T-helper 1 cell treated with Interleukin-12 subunit alpha and Interleukin-12 subunit beta and Interleukin-4 antibody, amounts not matched to agents 30 μg/mL and 1 μg/mL, for 36 hours (primary cell): Measurements from ENCODE around the gene DEPP1.
A peak's percentile ranks its signal among the peaks of the same experiment; 100 is the strongest.

ENCODE experiments used
- H3K27ac Mint-ChIP-seq: one replicate; pipeline ENCODE4 v1.8.0; 2021; ENCODE audit warnings: mild to moderate bottlenecking, mixed read lengths
- H3K27me3 Mint-ChIP-seq: one replicate; pipeline ENCODE4 v1.8.0; 2021; ENCODE audit warnings: low read depth, mixed read lengths
- H3K36me3 Mint-ChIP-seq: one replicate; pipeline ENCODE4 v1.8.0; 2021; ENCODE audit warnings: low read depth, mixed read lengths
- H3K4me1 Mint-ChIP-seq: one replicate; pipeline ENCODE4 v1.8.0; 2021; ENCODE audit warnings: low read depth, mixed read lengths
- H3K4me3 Mint-ChIP-seq: one replicate; pipeline ENCODE4 v1.8.0; 2021; ENCODE audit warnings: mild to moderate bottlenecking, moderate library complexity, mixed read lengths
- H3K9me3 Mint-ChIP-seq: one replicate; pipeline ENCODE4 v1.8.0; 2021; ENCODE audit warnings: mixed read lengths

DEPP1 gene

GRCh38 chr10:44968500-44969400 lies 9.9 kb downstream of the DEPP1 start:
- Mint-ChIP-seq H3K4me3 (peak overlapping the region; percentile 37), H3K4me1 (peaks cover 43% of the 10 kb centered on the region), H3K27ac (peak overlapping the region; percentile 50), H3K36me3 (peaks cover 2% of the 10 kb centered on the region), H3K27me3 (no peaks in the 10 kb centered on the region), H3K9me3 (no peaks in the 10 kb centered on the region)

DNA sequence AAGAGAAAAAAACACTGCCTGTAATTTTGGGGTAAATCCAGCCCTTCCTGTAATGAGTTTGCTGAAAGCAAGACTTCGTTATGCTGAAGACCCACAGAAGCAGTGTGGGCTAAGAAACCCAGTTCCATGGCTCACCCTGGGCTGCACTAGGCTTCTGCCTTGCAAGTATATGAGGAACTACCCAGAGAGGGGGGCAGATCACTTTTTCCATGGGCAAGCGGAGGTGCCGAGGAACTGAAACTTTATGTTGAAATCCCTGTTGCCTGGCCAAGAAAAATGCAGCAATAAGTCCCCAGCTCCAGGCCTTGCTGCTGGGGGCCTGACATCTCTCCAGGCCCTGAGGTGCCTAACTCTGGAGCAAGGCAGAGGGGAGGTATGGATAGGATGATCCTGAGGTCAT lies 10.5 kb downstream of the DEPP1 start:
- Mint-ChIP-seq H3K4me1 (peaks cover 37% of the 10 kb centered on the region), H3K4me3 (peak overlapping the region; percentile 56), H3K9me3 (no peaks in the 10 kb centered on the region), H3K27ac (peak overlapping the region; percentile 84), H3K36me3 (peaks cover 2% of the 10 kb centered on the region), H3K27me3 (no peaks in the 10 kb centered on the region)

GRCh38 chr10:44967616-44968015 lies 11.0 kb downstream of the DEPP1 start:
- no peaks in the 10 kb centered on the region for H3K27me3 Mint-ChIP-seq
- H3K4me1 Mint-ChIP-seq: peaks cover 36% of the 10 kb centered on the region
- H3K9me3 Mint-ChIP-seq: no peaks in the 10 kb centered on the region
- peaks cover 2% of the 10 kb centered on the region for H3K36me3 Mint-ChIP-seq
- H3K4me3 Mint-ChIP-seq: peak overlapping the region; percentile 56
- peak overlapping the region; percentile 84 for H3K27ac Mint-ChIP-seq

DNA sequence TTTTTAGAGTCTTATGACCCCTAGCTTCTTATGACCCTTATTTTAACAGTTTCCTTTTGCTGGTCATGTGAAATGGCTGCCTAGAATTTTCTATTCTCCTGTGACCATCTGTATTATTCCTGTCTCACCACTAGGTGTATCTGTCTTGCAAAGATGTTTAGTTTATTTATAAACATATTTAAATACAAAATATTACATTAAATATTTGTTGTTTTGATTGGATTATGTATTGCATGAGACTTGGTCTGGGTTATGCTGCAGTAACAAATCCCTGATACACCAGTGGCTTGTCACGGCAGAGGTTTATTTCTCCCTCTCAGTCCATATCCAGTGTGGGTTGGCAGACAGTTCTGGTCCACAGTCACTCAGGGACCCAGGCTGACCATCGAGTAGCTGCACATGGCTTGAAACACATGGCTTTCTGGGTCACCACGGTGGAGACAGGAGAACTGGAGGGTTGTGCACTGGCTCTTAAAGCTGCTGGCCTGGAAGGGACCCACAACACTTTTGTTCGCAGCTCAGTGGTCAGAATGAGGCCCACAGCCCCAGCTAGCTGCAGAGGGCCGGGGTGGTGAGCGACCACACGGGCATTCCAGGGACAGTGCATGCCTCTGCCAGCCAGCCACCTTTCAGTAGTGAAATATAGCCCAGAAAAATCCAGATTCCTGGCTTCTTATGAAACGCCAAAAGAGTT lies 11.6 kb downstream of the DEPP1 start:
- Mint-ChIP-seq H3K4me1 (peaks cover 36% of the 10 kb centered on the region), H3K36me3 (peaks cover 2% of the 10 kb centered on the region), H3K9me3 (no peaks in the 10 kb centered on the region), H3K27me3 (no peaks in the 10 kb centered on the region), H3K4me3 (no peak overlapping the region), H3K27ac (no peak overlapping the region)

GRCh38 chr10:44966129-44966815 lies 12.3 kb downstream of the DEPP1 start:
- H3K27me3 Mint-ChIP-seq: no peaks in the 10 kb centered on the region
- H3K27ac Mint-ChIP-seq: peak overlapping the region; percentile 38
- H3K4me1 Mint-ChIP-seq: peaks cover 36% of the 10 kb centered on the region
- H3K36me3 Mint-ChIP-seq: peaks cover 2% of the 10 kb centered on the region
- H3K9me3 Mint-ChIP-seq: no peaks in the 10 kb centered on the region
- H3K4me3 Mint-ChIP-seq: no peak overlapping the region

DNA sequence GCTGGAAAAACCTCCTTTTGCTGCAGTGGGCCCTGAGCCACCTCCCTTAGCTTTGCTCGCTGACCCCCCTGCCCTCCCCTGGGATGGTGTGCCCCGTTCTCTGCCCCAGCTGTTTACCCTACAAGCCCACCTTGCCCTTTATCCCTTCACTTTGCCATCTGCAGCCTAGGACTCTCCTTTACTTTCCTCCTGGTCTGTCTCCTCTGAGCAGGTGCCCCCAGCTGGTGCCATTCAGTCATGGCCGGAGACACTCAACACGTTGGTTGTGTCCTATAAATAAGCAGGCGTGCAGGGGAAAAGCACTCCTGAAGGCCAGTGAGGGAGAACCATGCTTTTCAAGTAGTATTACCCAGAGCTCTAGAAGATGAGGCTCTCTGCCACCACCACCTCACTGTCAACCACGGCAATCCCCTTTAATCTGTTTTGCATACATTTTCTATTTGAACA lies 12.9 kb downstream of the DEPP1 start:
- peaks cover 38% of the 10 kb centered on the region for H3K4me1 Mint-ChIP-seq
- no peaks in the 10 kb centered on the region for H3K27me3 Mint-ChIP-seq
- H3K9me3 Mint-ChIP-seq: no peaks in the 10 kb centered on the region
- H3K4me3 Mint-ChIP-seq: no peak overlapping the region
- peaks cover 2% of the 10 kb centered on the region for H3K36me3 Mint-ChIP-seq
- peak overlapping the region; percentile 38 for H3K27ac Mint-ChIP-seq

- Mint-ChIP-seq H3K27me3 (no peaks in the 10 kb centered on the region), H3K36me3 (peaks cover 2% of the 10 kb centered on the region), H3K27ac (no peak overlapping the region), H3K4me3 (no peak overlapping the region), H3K9me3 (no peaks in the 10 kb centered on the region), H3K4me1 (peaks cover 40% of the 10 kb centered on the region)
Measured at GRCh38 chr10:44965104-44965503, 13.5 kb downstream of the DEPP1 start.

GRCh38 chr10:44963772-44964633 lies 14.6 kb downstream of the DEPP1 start:
- Mint-ChIP-seq H3K27ac (no peak overlapping the region), H3K27me3 (no peaks in the 10 kb centered on the region), H3K4me3 (no peak overlapping the region), H3K4me1 (peaks cover 35% of the 10 kb centered on the region), H3K9me3 (no peaks in the 10 kb centered on the region), H3K36me3 (peaks cover 2% of the 10 kb centered on the region)

DNA sequence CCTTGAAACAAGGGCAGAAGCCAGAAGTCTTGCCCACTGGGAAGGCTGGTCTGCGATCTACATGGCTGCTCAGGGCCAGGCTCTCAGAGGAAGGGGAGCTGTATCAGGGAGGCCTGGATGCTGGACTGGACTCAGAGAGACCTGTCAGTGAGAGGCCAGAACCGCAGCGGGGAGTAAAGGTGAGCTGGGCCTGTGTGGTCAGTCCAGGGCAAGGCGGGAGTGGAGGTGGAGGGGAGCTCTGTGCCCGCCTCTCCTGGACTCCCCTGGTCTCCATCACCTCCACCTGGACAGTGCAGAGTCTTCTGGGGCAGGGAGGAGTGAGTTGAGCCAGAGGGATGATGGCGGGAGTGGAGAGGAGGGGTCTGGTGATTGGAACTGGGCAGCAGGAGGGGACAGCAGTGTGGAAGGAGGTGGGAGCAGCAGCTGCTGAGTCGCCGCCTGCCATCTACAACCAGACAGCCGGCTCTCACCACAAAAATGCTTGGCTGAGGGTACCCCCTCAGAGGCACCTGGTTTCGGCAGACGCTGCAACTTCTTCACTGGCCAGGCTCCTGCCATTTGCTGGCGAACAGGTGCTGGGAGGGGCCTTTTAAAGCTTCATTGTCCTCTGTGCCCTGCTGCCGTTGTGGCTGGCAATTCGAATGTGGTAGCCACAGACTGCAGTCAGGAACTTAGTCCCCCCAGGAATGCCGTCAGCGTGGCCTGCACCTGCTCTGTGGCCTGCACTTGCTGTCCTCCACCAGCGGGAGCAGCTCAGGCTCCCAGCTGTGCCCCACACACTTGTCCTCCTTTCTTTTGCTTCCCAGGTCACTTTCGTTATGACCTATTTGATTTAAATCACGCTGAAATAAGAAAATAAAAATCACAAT lies 15.5 kb downstream of the DEPP1 start:
- no peak overlapping the region for H3K27ac Mint-ChIP-seq
- no peaks in the 10 kb centered on the region for H3K9me3 Mint-ChIP-seq
- no peaks in the 10 kb centered on the region for H3K27me3 Mint-ChIP-seq
- H3K4me3 Mint-ChIP-seq: no peak overlapping the region
- peaks cover 33% of the 10 kb centered on the region for H3K4me1 Mint-ChIP-seq
- H3K36me3 Mint-ChIP-seq: peaks cover 2% of the 10 kb centered on the region

DNA sequence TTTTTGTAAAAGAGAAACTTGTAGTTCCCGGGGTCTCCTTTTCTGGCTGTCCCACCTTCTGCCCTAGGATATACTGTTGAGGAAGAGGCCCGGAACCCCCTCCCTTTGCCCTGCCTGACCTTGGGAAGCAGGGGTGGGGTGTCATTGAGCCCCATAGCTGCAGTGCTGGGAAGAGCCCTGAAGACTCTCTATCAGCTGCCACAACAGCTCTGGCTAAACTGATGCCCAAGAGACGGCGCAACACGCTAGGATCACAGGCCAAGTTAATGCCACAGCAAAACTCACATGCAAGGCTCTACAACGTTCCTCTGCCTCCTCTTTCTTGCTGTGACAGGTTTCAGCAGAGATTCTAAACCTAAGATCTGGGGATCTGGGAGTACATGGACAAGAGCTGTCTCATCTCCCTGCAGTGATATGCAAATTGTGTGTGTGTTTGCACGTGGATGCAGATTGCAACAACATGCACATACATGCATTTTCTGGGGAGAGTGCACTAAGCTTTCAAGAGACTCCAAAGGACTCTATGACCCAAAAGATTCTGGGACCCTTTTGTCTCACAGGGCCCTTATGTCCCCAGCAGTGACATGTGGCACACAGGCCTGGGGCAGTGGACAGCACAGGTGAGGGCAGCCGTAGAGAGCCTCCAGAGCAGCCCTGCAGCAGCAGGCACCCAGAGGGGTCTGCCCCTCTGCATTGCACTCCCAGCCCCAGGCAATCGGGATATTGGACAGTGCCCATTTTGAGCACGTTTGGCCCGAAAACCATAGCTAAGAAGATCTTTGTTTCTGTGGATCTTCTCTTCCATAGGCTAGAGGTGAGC lies 16.5 kb downstream of the DEPP1 start:
- no peaks in the 10 kb centered on the region for H3K9me3 Mint-ChIP-seq
- H3K27me3 Mint-ChIP-seq: no peaks in the 10 kb centered on the region
- peaks cover 25% of the 10 kb centered on the region for H3K4me1 Mint-ChIP-seq
- H3K36me3 Mint-ChIP-seq: peaks cover 2% of the 10 kb centered on the region
- H3K4me3 Mint-ChIP-seq: no peak overlapping the region
- no peak overlapping the region for H3K27ac Mint-ChIP-seq

- H3K36me3 Mint-ChIP-seq: peaks cover 5% of the 10 kb centered on the region
- H3K4me1 Mint-ChIP-seq: peaks cover 24% of the 10 kb centered on the region
- no peaks in the 10 kb centered on the region for H3K27me3 Mint-ChIP-seq
- H3K9me3 Mint-ChIP-seq: no peaks in the 10 kb centered on the region
- no peak overlapping the region for H3K4me3 Mint-ChIP-seq
- no peak overlapping the region for H3K27ac Mint-ChIP-seq
Measured at GRCh38 chr10:44961230-44961571, 17.4 kb downstream of the DEPP1 start.

- H3K4me1 Mint-ChIP-seq: peaks cover 22% of the 10 kb centered on the region
- H3K36me3 Mint-ChIP-seq: peaks cover 10% of the 10 kb centered on the region
- H3K27ac Mint-ChIP-seq: no peak overlapping the region
- H3K27me3 Mint-ChIP-seq: no peaks in the 10 kb centered on the region
- peak overlapping the region; percentile 80 for H3K4me3 Mint-ChIP-seq
- no peaks in the 10 kb centered on the region for H3K9me3 Mint-ChIP-seq
Measured at GRCh38 chr10:44960482-44961229, 18.0 kb downstream of the DEPP1 start.
